Fibroblast of lung (primary cell): ENCODE data around the gene STK4.

ENCODE experiments used
- CTCF ChIP-seq, 2 donors: IDR thresholded peaks in 1 of 2; conservative IDR thresholded peaks in 1 of 2; 1 replicate in 1 of 2; 2 replicates in 1 of 2; pipeline ENCODE4 v1.5.1; 2011 to 2012; ENCODE audit warnings: low read length in 2 of 2, control low read depth in 1 of 2, inconsistent platforms in 1 of 2, low read depth in 1 of 2, mild to moderate bottlenecking in 1 of 2
- EZH2 ChIP-seq: IDR thresholded peaks from 2 replicates; pipeline ENCODE4 v1.5.1; 2012; ENCODE audit warnings: low read length, control low read depth, mild to moderate bottlenecking; ENCODE audit errors: missing control alignments

DNA sequence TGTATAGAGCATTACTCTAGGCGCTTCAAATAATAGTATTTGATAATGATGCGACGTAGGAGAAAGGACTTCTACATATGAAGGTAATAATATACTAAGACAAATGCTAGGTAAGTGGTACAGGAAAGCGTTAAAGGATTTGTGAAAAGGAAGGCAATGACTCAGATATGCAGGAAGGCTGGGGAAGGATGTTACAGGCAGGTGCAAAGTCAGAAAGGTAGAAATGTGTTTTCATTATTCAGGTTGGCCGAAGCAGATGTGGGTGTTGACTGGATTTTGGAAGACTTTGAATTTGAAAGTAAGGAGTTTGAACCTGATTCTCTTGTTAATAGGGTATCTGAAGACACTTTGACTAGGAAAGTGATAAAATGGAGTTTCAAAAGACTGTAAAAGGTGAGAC is 51.0 kb downstream of the STK4 start:
- no peak for TF ChIP-seq CTCF (conservative IDR thresholded peaks at IDR 0.05 in 1 of 2, IDR thresholded peaks at IDR 0.05 in 1 of 2; ENCODE audit: low read depth in 1 of 2, low read length in 2 of 2)
- TF ChIP-seq EZH2 = no peak
